ENCODE data around the gene ADARB2.

ADARB2 gene

DNA sequence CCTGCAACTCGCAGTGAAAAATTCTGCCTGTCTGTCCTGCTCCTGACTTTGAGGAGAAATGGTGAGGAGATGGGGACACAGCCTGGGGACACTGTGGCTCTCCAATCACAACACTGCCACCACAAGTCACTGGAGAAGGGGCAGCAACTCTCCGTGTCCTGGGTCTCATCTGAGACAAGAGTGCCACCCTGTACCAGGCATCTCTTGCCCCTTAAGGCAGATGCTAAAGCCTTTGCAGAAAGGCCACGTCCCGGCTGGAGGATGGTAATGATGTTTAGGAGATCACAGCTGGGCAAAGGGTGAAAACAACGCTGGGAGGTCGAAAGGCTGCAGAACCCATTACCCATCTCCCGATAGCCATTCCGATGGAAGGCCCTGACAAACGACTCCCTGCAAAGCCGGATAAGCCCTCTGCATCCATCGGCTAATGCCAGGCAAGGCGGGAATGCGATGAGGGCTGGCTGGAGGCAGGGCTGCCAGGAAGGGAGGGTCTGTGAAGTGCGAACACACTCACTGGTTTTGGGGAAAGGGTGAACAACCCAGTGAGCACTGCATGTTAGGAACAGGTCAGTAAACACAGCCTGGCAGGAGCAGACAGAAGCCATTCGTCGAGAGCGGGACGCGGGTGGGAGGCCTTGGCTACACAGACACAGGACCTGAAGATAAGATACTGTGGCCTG, 190.8 kb downstream of the ADARB2 start:
- Histone ChIP-seq H4K20me1 (ENCODE audit: control insufficient read depth, insufficient read depth, low read depth, low read length) (no peaks in the 10 kb centered on the region), H3K9me3 (ENCODE audit: control insufficient read depth, insufficient read depth, low read length) (no peaks in the 10 kb centered on the region), H3K4me2 (ENCODE audit: low read length) (no peak overlapping the region), H3K27ac (ENCODE audit: low read depth, low read length) (no peak overlapping the region), H3K4me1 (ENCODE audit: control insufficient read depth, low read length) (peaks cover 10% of the 10 kb centered on the region), H3K4me3 (ENCODE audit: low read length) (no peak overlapping the region), H3K79me2 (ENCODE audit: control insufficient read depth, low read length) (no peaks in the 10 kb centered on the region), H3F3A (ENCODE audit: control insufficient read depth, insufficient read depth) (no peaks in the 10 kb centered on the region), H3K27me3 (ENCODE audit: control insufficient read depth, low read length) (no peaks in the 10 kb centered on the region), H3K36me3 (ENCODE audit: control insufficient read depth, low read length) (no peaks in the 10 kb centered on the region), H3K9me2 (replicated peaks; ENCODE audit: control insufficient read depth, low read length) (no peaks in the 10 kb centered on the region)
- no peak for TF ChIP-seq EZH2phosphoT487 (IDR thresholded peaks at IDR 0.05; ENCODE audit: borderline replicate concordance, low read length)
- TF ChIP-seq, protein P1, sequence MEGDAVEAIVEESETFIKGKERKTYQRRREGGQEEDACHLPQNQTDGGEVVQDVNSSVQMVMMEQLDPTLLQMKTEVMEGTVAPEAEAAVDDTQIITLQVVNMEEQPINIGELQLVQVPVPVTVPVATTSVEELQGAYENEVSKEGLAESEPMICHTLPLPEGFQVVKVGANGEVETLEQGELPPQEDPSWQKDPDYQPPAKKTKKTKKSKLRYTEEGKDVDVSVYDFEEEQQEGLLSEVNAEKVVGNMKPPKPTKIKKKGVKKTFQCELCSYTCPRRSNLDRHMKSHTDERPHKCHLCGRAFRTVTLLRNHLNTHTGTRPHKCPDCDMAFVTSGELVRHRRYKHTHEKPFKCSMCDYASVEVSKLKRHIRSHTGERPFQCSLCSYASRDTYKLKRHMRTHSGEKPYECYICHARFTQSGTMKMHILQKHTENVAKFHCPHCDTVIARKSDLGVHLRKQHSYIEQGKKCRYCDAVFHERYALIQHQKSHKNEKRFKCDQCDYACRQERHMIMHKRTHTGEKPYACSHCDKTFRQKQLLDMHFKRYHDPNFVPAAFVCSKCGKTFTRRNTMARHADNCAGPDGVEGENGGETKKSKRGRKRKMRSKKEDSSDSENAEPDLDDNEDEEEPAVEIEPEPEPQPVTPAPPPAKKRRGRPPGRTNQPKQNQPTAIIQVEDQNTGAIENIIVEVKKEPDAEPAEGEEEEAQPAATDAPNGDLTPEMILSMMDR (IDR thresholded peaks at IDR 0.05; ENCODE audit: low read depth, low read length, poor library complexity, severe bottlenecking) = no peak

- no peaks in the 10 kb centered on the region for H3K27me3 ChIP-seq (ENCODE audit: control insufficient read depth, low read length)
- H3K4me1 ChIP-seq (ENCODE audit: control insufficient read depth, low read length) = peaks cover 10% of the 10 kb centered on the region
- no peak overlapping the region for H3K27ac ChIP-seq (ENCODE audit: low read depth, low read length)
- no peak overlapping the region for H3K4me3 ChIP-seq (ENCODE audit: low read length)
- no peaks in the 10 kb centered on the region for H4K20me1 ChIP-seq (ENCODE audit: control insufficient read depth, insufficient read depth, low read depth, low read length)
- no peaks in the 10 kb centered on the region for H3K9me2 ChIP-seq (replicated peaks; ENCODE audit: control insufficient read depth, low read length)
- H3K9me3 ChIP-seq (ENCODE audit: control insufficient read depth, insufficient read depth, low read length) = no peaks in the 10 kb centered on the region
- H3K79me2 ChIP-seq (ENCODE audit: control insufficient read depth, low read length) = no peaks in the 10 kb centered on the region
- no peaks in the 10 kb centered on the region for H3F3A ChIP-seq (ENCODE audit: control insufficient read depth, insufficient read depth)
- TF ChIP-seq, protein P1 (IDR thresholded peaks at IDR 0.05; ENCODE audit: low read depth, low read length, poor library complexity, severe bottlenecking) = no peak
- no peak for TF ChIP-seq EZH2phosphoT487 (IDR thresholded peaks at IDR 0.05; ENCODE audit: borderline replicate concordance, low read length)
- no peak overlapping the region for H3K4me2 ChIP-seq (ENCODE audit: low read length)
- H3K36me3 ChIP-seq (ENCODE audit: control insufficient read depth, low read length) = no peaks in the 10 kb centered on the region
Observed at GRCh38 chr10:1545524-1545923, 191.8 kb downstream of the ADARB2 start.

- Histone ChIP-seq H3K79me2 (ENCODE audit: control insufficient read depth, low read length) (no peaks in the 10 kb centered on the region), H4K20me1 (ENCODE audit: control insufficient read depth, insufficient read depth, low read depth, low read length) (no peaks in the 10 kb centered on the region), H3K27me3 (ENCODE audit: control insufficient read depth, low read length) (no peaks in the 10 kb centered on the region), H3K36me3 (ENCODE audit: control insufficient read depth, low read length) (no peaks in the 10 kb centered on the region), H3K4me2 (ENCODE audit: low read length) (no peak overlapping the region), H3K4me3 (ENCODE audit: low read length) (no peak overlapping the region), H3K9me2 (replicated peaks; ENCODE audit: control insufficient read depth, low read length) (no peaks in the 10 kb centered on the region), H3F3A (ENCODE audit: control insufficient read depth, insufficient read depth) (0 out of 2 replicates have a peak, but pooled peaks cover under 1% of the 10 kb centered on the region), H3K27ac (ENCODE audit: low read depth, low read length) (no peak overlapping the region), H3K4me1 (ENCODE audit: control insufficient read depth, low read length) (peaks cover 15% of the 10 kb centered on the region), H3K9me3 (ENCODE audit: control insufficient read depth, insufficient read depth, low read length) (no peaks in the 10 kb centered on the region)
- TF ChIP-seq EZH2phosphoT487 (IDR thresholded peaks at IDR 0.05; ENCODE audit: borderline replicate concordance, low read length) = no peak
- TF ChIP-seq, protein P1 (IDR thresholded peaks at IDR 0.05; ENCODE audit: low read depth, low read length, poor library complexity, severe bottlenecking) = no peak
Observed at GRCh38 chr10:1544929-1545328, 192.4 kb downstream of the ADARB2 start.

Data from DOHH2 (cell line).